ENCODE data around the gene ADSS1.

Gene ADSS1

GRCh38 chr14:104694475-104694950 is 29.5 kb upstream of the ADSS1 start:
- TF ChIP-seq FOXM1 (IDR thresholded peaks at IDR 0.05; ENCODE audit: borderline replicate concordance, low read depth): no peak
- no peak for TF ChIP-seq TEAD4 (IDR thresholded peaks at IDR 0.05)
- TF ChIP-seq, protein P1, sequence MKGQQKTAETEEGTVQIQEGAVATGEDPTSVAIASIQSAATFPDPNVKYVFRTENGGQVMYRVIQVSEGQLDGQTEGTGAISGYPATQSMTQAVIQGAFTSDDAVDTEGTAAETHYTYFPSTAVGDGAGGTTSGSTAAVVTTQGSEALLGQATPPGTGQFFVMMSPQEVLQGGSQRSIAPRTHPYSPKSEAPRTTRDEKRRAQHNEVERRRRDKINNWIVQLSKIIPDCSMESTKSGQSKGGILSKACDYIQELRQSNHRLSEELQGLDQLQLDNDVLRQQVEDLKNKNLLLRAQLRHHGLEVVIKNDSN (IDR thresholded peaks at IDR 0.05): no peak
- no peak for TF ChIP-seq RAD21 (IDR thresholded peaks at IDR 0.05; ENCODE audit: low read depth)
- no peak for TF ChIP-seq TAF1 (IDR thresholded peaks at IDR 0.05; ENCODE audit: low read depth)

- TF ChIP-seq YY1 (IDR thresholded peaks at IDR 0.05; ENCODE audit: low read depth) (peak; percentile 34; the same call in 1 of the 2 replicates), TAF1 (IDR thresholded peaks at IDR 0.05; ENCODE audit: low read depth) (no peak), TEAD4 (IDR thresholded peaks at IDR 0.05) (no peak), EP300 (IDR thresholded peaks at IDR 0.05; ENCODE audit: borderline replicate concordance) (no peak), EGR1 (IDR thresholded peaks at IDR 0.05) (no peak), ZBTB7A (IDR thresholded peaks at IDR 0.05; ENCODE audit: low read depth) (peak; percentile 60; the same call in 1 of the 2 replicates), REST (IDR thresholded peaks at IDR 0.05; ENCODE audit: low read depth) (no peak), CEBPB (IDR thresholded peaks at IDR 0.05) (no peak), NFIC (IDR thresholded peaks at IDR 0.05) (peak; percentile 25; the same call in 1 of the 2 replicates), FOXM1 (IDR thresholded peaks at IDR 0.05; ENCODE audit: borderline replicate concordance, low read depth) (no peak), TCF12 (IDR thresholded peaks at IDR 0.05; ENCODE audit: low read depth) (peak; percentile 26; the same call in 1 of the 2 replicates), CREB1 (IDR thresholded peaks at IDR 0.05; ENCODE audit: low read depth) (no peak), RAD21 (IDR thresholded peaks at IDR 0.05; ENCODE audit: low read depth) (no peak)
- TF ChIP-seq, protein P1 (IDR thresholded peaks at IDR 0.05): no peak
- TF ChIP-seq, protein P2, sequence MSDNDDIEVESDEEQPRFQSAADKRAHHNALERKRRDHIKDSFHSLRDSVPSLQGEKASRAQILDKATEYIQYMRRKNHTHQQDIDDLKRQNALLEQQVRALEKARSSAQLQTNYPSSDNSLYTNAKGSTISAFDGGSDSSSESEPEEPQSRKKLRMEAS (IDR thresholded peaks at IDR 0.05): peak; percentile 33; the same call in 1 of the 2 replicates
These were observed 28.9 kb upstream of the ADSS1 start for GRCh38 chr14:104694991-104695659.

- TF ChIP-seq EGR1 (IDR thresholded peaks at IDR 0.05) (no peak), ZBTB7A (IDR thresholded peaks at IDR 0.05; ENCODE audit: low read depth) (0 out of 2 replicates have a peak, but pooled peaks have one; percentile 6)
These were observed 28.4 kb upstream of the ADSS1 start for GRCh38 chr14:104695660-104696000.

DNA sequence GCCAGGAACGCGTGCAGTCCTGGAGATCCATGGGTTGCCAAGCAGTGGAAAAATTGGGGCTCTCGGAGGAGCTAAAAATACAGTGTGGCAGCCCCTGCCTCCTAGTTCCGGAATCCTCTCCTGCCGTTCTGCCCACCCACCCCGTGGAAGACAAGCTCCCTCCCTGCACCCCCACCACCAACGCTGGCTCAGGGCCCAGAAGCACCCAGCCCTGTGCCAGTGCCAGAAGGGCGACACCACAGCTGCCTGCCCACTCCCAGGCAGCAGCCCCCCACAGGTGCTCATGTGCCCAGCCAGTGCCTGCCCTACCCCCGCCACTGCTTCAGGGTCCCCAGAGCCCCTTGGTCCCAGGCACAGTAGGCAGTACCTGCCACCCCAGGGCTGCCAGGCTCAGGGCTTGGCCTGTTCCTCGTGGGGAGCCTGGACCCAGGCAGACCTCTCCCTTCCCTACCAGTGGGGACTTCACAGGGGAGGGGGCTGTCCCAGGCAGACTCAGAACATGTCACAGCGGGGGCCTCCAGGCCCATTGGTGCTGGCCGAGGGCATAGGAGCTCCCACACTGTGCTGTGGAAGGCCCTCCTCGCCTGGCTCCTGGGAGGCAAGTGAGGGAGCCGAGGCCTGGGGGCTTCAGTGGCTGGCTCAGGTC is 27.2 kb upstream of the ADSS1 start:
- TF ChIP-seq NFIC (IDR thresholded peaks at IDR 0.05) (peak; percentile 25; the same call in 1 of the 2 replicates), TCF12 (IDR thresholded peaks at IDR 0.05; ENCODE audit: low read depth) (0 out of 2 replicates have a peak, but pooled peaks have one; percentile 32), REST (IDR thresholded peaks at IDR 0.05; ENCODE audit: low read depth) (no peak)
- TF ChIP-seq, protein P2 (IDR thresholded peaks at IDR 0.05): no peak

GRCh38 chr14:104697317-104697703 is 26.7 kb upstream of the ADSS1 start:
- TF ChIP-seq NFIC (IDR thresholded peaks at IDR 0.05): no peak
- TF ChIP-seq, protein P2 (IDR thresholded peaks at IDR 0.05): peak; percentile 76
- no peak for TF ChIP-seq CREB1 (IDR thresholded peaks at IDR 0.05; ENCODE audit: low read depth)
- no peak for TF ChIP-seq TAF1 (IDR thresholded peaks at IDR 0.05; ENCODE audit: low read depth)

- TF ChIP-seq TAF1 (IDR thresholded peaks at IDR 0.05; ENCODE audit: low read depth) (no peak), EGR1 (IDR thresholded peaks at IDR 0.05) (no peak), NFIC (IDR thresholded peaks at IDR 0.05) (no peak; the same call in none of the 2 replicates), FOXM1 (IDR thresholded peaks at IDR 0.05; ENCODE audit: borderline replicate concordance, low read depth) (no peak), TCF12 (IDR thresholded peaks at IDR 0.05; ENCODE audit: low read depth) (no peak), RAD21 (IDR thresholded peaks at IDR 0.05; ENCODE audit: low read depth) (0 out of 2 replicates have a peak, but pooled peaks have one; percentile 2), CREB1 (IDR thresholded peaks at IDR 0.05; ENCODE audit: low read depth) (no peak), YY1 (IDR thresholded peaks at IDR 0.05; ENCODE audit: low read depth) (no peak), REST (IDR thresholded peaks at IDR 0.05; ENCODE audit: low read depth) (no peak), EP300 (IDR thresholded peaks at IDR 0.05; ENCODE audit: borderline replicate concordance) (no peak), ZBTB7A (IDR thresholded peaks at IDR 0.05; ENCODE audit: low read depth) (peak; percentile 78; the same call in 1 of the 2 replicates), TEAD4 (IDR thresholded peaks at IDR 0.05) (peak; percentile 88), CEBPB (IDR thresholded peaks at IDR 0.05) (no peak; the same call in 1 of the 2 replicates)
- TF ChIP-seq, protein P1 (IDR thresholded peaks at IDR 0.05): no peak
- TF ChIP-seq, protein P2 (IDR thresholded peaks at IDR 0.05): no peak
These were observed 26.0 kb upstream of the ADSS1 start for GRCh38 chr14:104697892-104698583.
